Measurements from ENCODE around the gene SOX6. TPM values are rescaled to one million over a fixed set of nuclear protein-coding genes. Genes with fewer than 3 reads are reported as not detected.

SOX6 gene
- total RNA-seq, 1 donor from 2014 or later = 8.3 TPM

- no peak for DNase-seq
- Histone ChIP-seq H3K36me3 (no peaks in the 10 kb centered on the region), H3K9me3 (no peaks in the 10 kb centered on the region), H3K4me3 (no peak overlapping the region), H3K4me1 (no peaks in the 10 kb centered on the region), H3K27me3 (no peaks in the 10 kb centered on the region), H3K27ac (no peak overlapping the region)
- no peak for TF ChIP-seq CTCF (IDR thresholded peaks at IDR 0.05)
- intact Hi-C loops (cut with DNase I) = no loop called here
- no peak for ATAC-seq
Measured at GRCh38 chr11:15937601-15938120, 418.7 kb downstream of the SOX6 start.

GRCh38 chr11:15936011-15936410 is 420.3 kb downstream of the SOX6 start:
- Histone ChIP-seq H3K4me3 (no peak overlapping the region), H3K4me1 (no peaks in the 10 kb centered on the region), H3K27me3 (no peaks in the 10 kb centered on the region), H3K36me3 (no peaks in the 10 kb centered on the region), H3K27ac (no peak overlapping the region), H3K9me3 (no peaks in the 10 kb centered on the region)
- no peak for DNase-seq
- no peak for TF ChIP-seq CTCF (IDR thresholded peaks at IDR 0.05)
- intact Hi-C loops (cut with DNase I) = no loop called here
- no peak for ATAC-seq

- ATAC-seq = no peak
Measured at GRCh38 chr11:15935373-15935772, 421.0 kb downstream of the SOX6 start.

GRCh38 chr11:15933886-15934625 is 422.3 kb downstream of the SOX6 start:
- no peak for TF ChIP-seq CTCF (IDR thresholded peaks at IDR 0.05)
- DNase-seq = no peak
- intact Hi-C loops (cut with DNase I) = no loop called here
- no peaks in the 10 kb centered on the region for H3K9me3 ChIP-seq
- no peaks in the 10 kb centered on the region for H3K27me3 ChIP-seq
- H3K36me3 ChIP-seq = no peaks in the 10 kb centered on the region
- H3K27ac ChIP-seq = no peak overlapping the region
- no peaks in the 10 kb centered on the region for H3K4me1 ChIP-seq
- no peak overlapping the region for H3K4me3 ChIP-seq
- no peak for ATAC-seq

More at GRCh38 chr11:15935373-15935772, 421.0 kb downstream of the SOX6 start:
- no peak for TF ChIP-seq CTCF (IDR thresholded peaks at IDR 0.05)
- Histone ChIP-seq H3K9me3 (no peaks in the 10 kb centered on the region), H3K27ac (no peak overlapping the region), H3K4me3 (no peak overlapping the region), H3K27me3 (no peaks in the 10 kb centered on the region), H3K36me3 (no peaks in the 10 kb centered on the region), H3K4me1 (no peaks in the 10 kb centered on the region)
- intact Hi-C loops (cut with DNase I) = no loop called here
- DNase-seq = no peak

GRCh38 chr11:15932417-15932816 is 423.9 kb downstream of the SOX6 start:
- no peak for ATAC-seq
- no peak overlapping the region for H3K27ac ChIP-seq
- no peak for DNase-seq
- no peak overlapping the region for H3K4me3 ChIP-seq
- H3K4me1 ChIP-seq = no peaks in the 10 kb centered on the region
- H3K9me3 ChIP-seq = no peaks in the 10 kb centered on the region
- intact Hi-C loops (cut with DNase I) = no loop called here
- no peaks in the 10 kb centered on the region for H3K36me3 ChIP-seq
- no peaks in the 10 kb centered on the region for H3K27me3 ChIP-seq
- TF ChIP-seq CTCF (IDR thresholded peaks at IDR 0.05) = no peak
